K562 (cell line): ENCODE measurements around the gene HNRNPF. TPM values are rescaled to one million over a fixed set of nuclear protein-coding genes. Genes with fewer than 3 reads are reported as not detected.
A peak's percentile ranks its signal among the peaks of the same experiment; 100 is the strongest.

Experiments used
- E2F8 ChIP-seq: fragments of 450-650 bp; IDR thresholded peaks from 2 replicates; pipeline ENCODE4 v1.7.1; 2018; ENCODE audit warnings: mild to moderate bottlenecking, low read depth; ENCODE audit not compliant: partially characterized antibody
- IFI16 ChIP-seq: fragments of 250-450 bp; sonication (Bioruptor Pico); IDR thresholded peaks from 2 replicates; pipeline ENCODE4 v2.1.2; 2022; ENCODE audit warnings: mild to moderate bottlenecking, inconsistent platforms
- KDM4B ChIP-seq, 2 experiments: fragments of 450-650 bp in 1 of 2; sonication (generic) in 1 of 2; IDR thresholded peaks; 2 replicates each; pipeline ENCODE4 v1.6.1; 2016 to 2017; ENCODE audit warnings: borderline replicate concordance in 2 of 2, antibody characterized with exemption in 1 of 2, low read depth in 1 of 2, mild to moderate bottlenecking in 1 of 2
- NFYB ChIP-seq: IDR thresholded peaks from 2 replicates; pipeline ENCODE4 v1.6.1; 2011; ENCODE audit warnings: mild to moderate bottlenecking, moderate library complexity; ENCODE audit not compliant: insufficient read length; ENCODE audit errors: extremely low read depth
- PKNOX1 ChIP-seq: fragments of 450-650 bp; IDR thresholded peaks from 2 replicates; pipeline ENCODE4 v1.6.1; 2016
- RBM14 ChIP-seq: fragments of 200-400 bp; formaldehyde crosslinking; IDR thresholded peaks from 2 replicates; pipeline ENCODE4 v1.6.1; 2018; ENCODE audit warnings: low read depth, mild to moderate bottlenecking, low read length, moderate library complexity, borderline replicate concordance; ENCODE audit not compliant: insufficient read depth
- SMAD4 ChIP-seq: fragments of 250-450 bp; sonication (Bioruptor Pico); conservative IDR thresholded peaks from 2 replicates; pipeline ENCODE4 v1.8.0; 2021; ENCODE audit warnings: inconsistent platforms, mild to moderate bottlenecking, moderate library complexity
- SMARCA5 ChIP-seq: fragments of 450-650 bp; IDR thresholded peaks from 2 replicates; pipeline ENCODE4 v1.6.1; 2016
- ZNF436 ChIP-seq: fragments of 250-450, 450-650 bp; sonication (Bioruptor Pico); formaldehyde crosslinking; IDR thresholded peaks from 2 replicates; pipeline ENCODE4 v1.7.0; 2020; ENCODE audit warnings: mild to moderate bottlenecking
- ZNF512 ChIP-seq: IDR thresholded peaks from 2 replicates; pipeline ENCODE4 v1.6.1; 2016; ENCODE audit warnings: missing genetic modification characterization, missing compliant biosample characterization
- polyA plus RNA-seq, 8 experiments: library from polyadenylated mRNA; depleted of rRNA in 4 of 8; stranded (reverse) in 5 of 8; unstranded in 3 of 8; fragments of >200 nt; fragmentation: Nextera tagmentation in 2 of 8; fragmentation: Illumina TruSeq in 1 of 8; extraction: Ambion mirVana in 2 of 8; extraction: Trizol in 1 of 8; gene quantifications; 2 replicates each; pipeline versions ENCODE4 v1.2.1 to v1.2.3, GENCODE V29; 2011 to 2014; ENCODE audit warnings: inconsistent platforms in 1 of 8, missing spikeins in 1 of 8
- total RNA-seq, 7 experiments: library from RNA; depleted of rRNA in 6 of 7; stranded (reverse); fragments of >200 nt in 6 of 7; fragmentation: Illumina TruSeq in 2 of 7; extraction: Trizol in 2 of 7; gene quantifications; 2 replicates each; pipeline versions ENCODE4 v1.2.1 to v1.2.3, GENCODE V29; 2011 to 2021; ENCODE audit warnings: low replicate concordance in 1 of 7
- TF ChIP-seq, protein P1 (sequence below), 2 experiments: fragments of 450-650 bp in 1 of 2; IDR thresholded peaks; 2 replicates each; pipeline ENCODE4 v1.6.1; 2011 to 2017; ENCODE audit warnings: low read depth in 2 of 2, antibody characterized with exemption in 1 of 2, borderline replicate concordance in 1 of 2, low read length in 1 of 2, mild to moderate bottlenecking in 1 of 2, mixed read lengths in 1 of 2; ENCODE audit not compliant: control insufficient read depth in 1 of 2
- TF ChIP-seq, protein P2 (sequence below): fragments of 450-650 bp; IDR thresholded peaks from 2 replicates; pipeline ENCODE4 v1.6.1; 2016; ENCODE audit warnings: missing biosample characterization, missing genetic modification characterization
- TF ChIP-seq, protein P3 (sequence below): sonication (generic); formaldehyde crosslinking; IDR thresholded peaks from 2 replicates; pipeline ENCODE4 v1.8.1; 2023; ENCODE audit warnings: mild to moderate bottlenecking, missing genetic modification reagents

The HNRNPF gene
- total and polyA plus RNA-seq, 9 of the 15 experiments (the other 6 are each of a cell fraction or from before 2014, with no cell fraction given) = 192 to 489 (median 416) TPM

DNA sequence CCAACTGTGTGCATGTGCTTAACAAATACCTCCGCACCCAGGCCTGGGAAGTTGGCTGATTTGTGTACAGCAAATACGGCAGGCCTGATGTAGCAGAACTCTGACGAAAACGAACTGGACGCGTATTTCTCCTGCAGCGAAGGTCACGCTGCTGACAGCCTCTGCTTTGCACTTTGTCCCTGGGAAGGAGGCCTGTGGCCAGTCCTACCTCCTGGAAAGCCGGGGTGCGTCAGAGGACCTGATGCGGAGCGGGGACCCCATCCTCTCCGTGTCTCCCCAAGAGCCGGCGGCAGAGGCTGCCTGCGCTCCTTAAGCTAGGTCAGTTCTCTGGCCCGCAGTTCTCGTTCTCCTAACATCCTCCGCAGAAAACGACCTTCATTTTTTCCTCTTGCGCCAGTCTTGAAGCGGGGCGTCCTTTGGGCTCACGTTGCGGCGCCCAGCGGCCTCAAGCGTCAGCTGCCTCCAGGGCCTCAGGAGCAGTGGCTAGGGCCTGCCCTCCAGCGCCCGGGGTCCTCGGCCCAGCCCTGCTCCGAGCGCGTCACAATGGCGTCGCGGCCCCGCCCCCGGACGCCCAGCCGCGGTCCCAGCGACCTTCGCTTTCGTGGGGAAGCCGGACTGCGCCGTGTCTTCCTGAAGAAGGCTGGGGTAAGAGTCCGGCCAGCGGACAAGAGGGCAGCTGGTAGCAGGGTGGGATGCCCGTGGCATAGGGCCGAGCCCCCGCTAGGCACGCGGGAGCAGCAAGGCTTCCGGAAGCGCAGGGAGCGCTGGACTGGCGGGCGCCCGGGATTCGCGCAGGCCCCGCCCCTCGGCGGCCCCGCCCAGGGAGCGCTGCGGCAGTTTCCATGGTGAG lies 27.5 kb upstream of the HNRNPF start, which contains the start of gene ZNF487 (continued):
- TF ChIP-seq, protein P1, sequence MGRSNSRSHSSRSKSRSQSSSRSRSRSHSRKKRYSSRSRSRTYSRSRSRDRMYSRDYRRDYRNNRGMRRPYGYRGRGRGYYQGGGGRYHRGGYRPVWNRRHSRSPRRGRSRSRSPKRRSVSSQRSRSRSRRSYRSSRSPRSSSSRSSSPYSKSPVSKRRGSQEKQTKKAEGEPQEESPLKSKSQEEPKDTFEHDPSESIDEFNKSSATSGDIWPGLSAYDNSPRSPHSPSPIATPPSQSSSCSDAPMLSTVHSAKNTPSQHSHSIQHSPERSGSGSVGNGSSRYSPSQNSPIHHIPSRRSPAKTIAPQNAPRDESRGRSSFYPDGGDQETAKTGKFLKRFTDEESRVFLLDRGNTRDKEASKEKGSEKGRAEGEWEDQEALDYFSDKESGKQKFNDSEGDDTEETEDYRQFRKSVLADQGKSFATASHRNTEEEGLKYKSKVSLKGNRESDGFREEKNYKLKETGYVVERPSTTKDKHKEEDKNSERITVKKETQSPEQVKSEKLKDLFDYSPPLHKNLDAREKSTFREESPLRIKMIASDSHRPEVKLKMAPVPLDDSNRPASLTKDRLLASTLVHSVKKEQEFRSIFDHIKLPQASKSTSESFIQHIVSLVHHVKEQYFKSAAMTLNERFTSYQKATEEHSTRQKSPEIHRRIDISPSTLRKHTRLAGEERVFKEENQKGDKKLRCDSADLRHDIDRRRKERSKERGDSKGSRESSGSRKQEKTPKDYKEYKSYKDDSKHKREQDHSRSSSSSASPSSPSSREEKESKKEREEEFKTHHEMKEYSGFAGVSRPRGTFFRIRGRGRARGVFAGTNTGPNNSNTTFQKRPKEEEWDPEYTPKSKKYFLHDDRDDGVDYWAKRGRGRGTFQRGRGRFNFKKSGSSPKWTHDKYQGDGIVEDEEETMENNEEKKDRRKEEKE (IDR thresholded peaks at IDR 0.05; ENCODE audit: borderline replicate concordance in 1 of 2, control insufficient read depth in 1 of 2, low read depth in 2 of 2, low read length in 1 of 2) = no peak
- TF ChIP-seq IFI16 (CRISPR knock-in tag) = no peak
- no peak for TF ChIP-seq PKNOX1
- no peak for TF ChIP-seq NFYB
- 0 out of 2 replicates have a peak, but pooled peaks have one; percentile 12 for TF ChIP-seq SMARCA5
- no peak for TF ChIP-seq ZNF436 (CRISPR knock-in tag)
- TF ChIP-seq E2F8 = no peak
- peak; percentile 82 for TF ChIP-seq SMAD4 (CRISPR knock-in tag)
- TF ChIP-seq, protein P2, sequence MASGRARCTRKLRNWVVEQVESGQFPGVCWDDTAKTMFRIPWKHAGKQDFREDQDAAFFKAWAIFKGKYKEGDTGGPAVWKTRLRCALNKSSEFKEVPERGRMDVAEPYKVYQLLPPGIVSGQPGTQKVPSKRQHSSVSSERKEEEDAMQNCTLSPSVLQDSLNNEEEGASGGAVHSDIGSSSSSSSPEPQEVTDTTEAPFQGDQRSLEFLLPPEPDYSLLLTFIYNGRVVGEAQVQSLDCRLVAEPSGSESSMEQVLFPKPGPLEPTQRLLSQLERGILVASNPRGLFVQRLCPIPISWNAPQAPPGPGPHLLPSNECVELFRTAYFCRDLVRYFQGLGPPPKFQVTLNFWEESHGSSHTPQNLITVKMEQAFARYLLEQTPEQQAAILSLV (tag) = no peak
- no peak; a peak in 1 of 4 replicates for TF ChIP-seq KDM4B (IDR thresholded peaks at IDR 0.05; ENCODE audit: borderline replicate concordance in 2 of 2, low read depth in 1 of 2)
- TF ChIP-seq RBM14 = 0 out of 2 replicates have a peak, but pooled peaks have one; percentile 64
- TF ChIP-seq, protein P3, sequence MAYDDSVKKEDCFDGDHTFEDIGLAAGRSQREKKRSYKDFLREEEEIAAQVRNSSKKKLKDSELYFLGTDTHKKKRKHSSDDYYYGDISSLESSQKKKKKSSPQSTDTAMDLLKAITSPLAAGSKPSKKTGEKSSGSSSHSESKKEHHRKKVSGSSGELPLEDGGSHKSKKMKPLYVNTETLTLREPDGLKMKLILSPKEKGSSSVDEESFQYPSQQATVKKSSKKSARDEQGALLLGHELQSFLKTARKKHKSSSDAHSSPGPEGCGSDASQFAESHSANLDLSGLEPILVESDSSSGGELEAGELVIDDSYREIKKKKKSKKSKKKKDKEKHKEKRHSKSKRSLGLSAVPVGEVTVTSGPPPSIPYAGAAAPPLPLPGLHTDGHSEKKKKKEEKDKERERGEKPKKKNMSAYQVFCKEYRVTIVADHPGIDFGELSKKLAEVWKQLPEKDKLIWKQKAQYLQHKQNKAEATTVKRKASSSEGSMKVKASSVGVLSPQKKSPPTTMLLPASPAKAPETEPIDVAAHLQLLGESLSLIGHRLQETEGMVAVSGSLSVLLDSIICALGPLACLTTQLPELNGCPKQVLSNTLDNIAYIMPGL (CRISPR knock-in tag) = no peak; the same call in 1 of the 2 replicates
- TF ChIP-seq ZNF512 (tag) = no peak
